Stimulated activated CD8-positive, alpha-beta memory T cell treated with anti-CD3 and anti-CD28 coated beads, Interleukin-15, amount 100 ng/mL, for 4 hours (primary cell): ENCODE measurements around the gene FXN.
A peak's percentile ranks its signal among the peaks of the same experiment; 100 is the strongest.
"Not testable (repeated sequence)": the region's sequence is repeated elsewhere in the genome, so short reads cannot be mapped to it uniquely, and the experiment has no call there.

ENCODE experiments used
- DNase-seq, 2 donors: peaks; one replicate each; pipeline ENCODE4 v3.0.0-alpha.2; 2020; ENCODE audit warnings: low read depth in 2 of 2

The FXN gene

GRCh38 chr9:69035438-69036308 is at the start of gene FXN:
Gene FXN, plus strand, starts transcription at chr9:69035752. Its CDS starts 31 bp downstream, at chr9:69035783.
- DNase-seq: peak; percentile 53 to 62

- DNase-seq: not testable (repeated sequence)
Observed at GRCh38 chr9:68986949-68987348, 48.6 kb upstream of the FXN start.

GRCh38 chr9:68991457-68991856 is 44.1 kb upstream of the FXN start:
- DNase-seq: no peak

GRCh38 chr9:68995776-68996175 is 39.8 kb upstream of the FXN start:
- no peak for DNase-seq

GRCh38 chr9:68996462-68996861 is 39.1 kb upstream of the FXN start:
- DNase-seq: no peak

- DNase-seq: no peak
Observed at GRCh38 chr9:68997666-68998065, 37.9 kb upstream of the FXN start.

GRCh38 chr9:68998385-68998784 is 37.2 kb upstream of the FXN start:
- DNase-seq: no peak

- DNase-seq: no peak
Observed at GRCh38 chr9:68998812-68999211, 36.7 kb upstream of the FXN start.

GRCh38 chr9:68999393-69000105 is 36.0 kb upstream of the FXN start:
- DNase-seq: peak in 1 of 2 donors; percentile 23

GRCh38 chr9:69001921-69002320 is 33.6 kb upstream of the FXN start:
- no peak for DNase-seq

- no peak for DNase-seq
Observed at GRCh38 chr9:69003051-69003450, 32.5 kb upstream of the FXN start.

- no peak for DNase-seq
Observed at GRCh38 chr9:69004836-69005235, 30.7 kb upstream of the FXN start.

- DNase-seq: no peak
Observed at GRCh38 chr9:69009708-69010107, 25.8 kb upstream of the FXN start.

GRCh38 chr9:69012696-69013381 is 22.7 kb upstream of the FXN start:
- no peak for DNase-seq

GRCh38 chr9:69013382-69013727 is 22.2 kb upstream of the FXN start:
- DNase-seq: no peak

- DNase-seq: no peak
Observed at GRCh38 chr9:69014013-69014412, 21.5 kb upstream of the FXN start, which contains the start of gene PRKACG. Gene PRKACG, minus strand, starts transcription at chr9:69014113. Its CDS starts 21 bp downstream, at chr9:69014092.

- no peak for DNase-seq
Observed at GRCh38 chr9:69016191-69017096, 19.1 kb upstream of the FXN start.

GRCh38 chr9:69018737-69019136 is 16.8 kb upstream of the FXN start:
- DNase-seq: no peak

GRCh38 chr9:69019808-69020207 is 15.7 kb upstream of the FXN start:
- no peak for DNase-seq

GRCh38 chr9:69020301-69021145 is 15.0 kb upstream of the FXN start:
- DNase-seq: no peak
